Tibial nerve (tissue), 4 donors: ENCODE data around the gene RGS9. TPM values are rescaled to one million over a fixed set of nuclear protein-coding genes. Genes with fewer than 3 reads are reported as not detected.

Experiments
- DNase-seq, 2 donors: peaks; one replicate each; pipeline ENCODE4 v3.0.0-alpha.2; 2019; ENCODE audit warnings: low spot score in 2 of 2
- H3K27ac ChIP-seq, 4 donors: fragments of 200-600 bp; sonication (generic) in 3 of 4; one replicate each; pipeline ENCODE4 v1.5.1; 2017 to 2019; ENCODE audit warnings: mild to moderate bottlenecking in 1 of 4
- H3K27me3 ChIP-seq, 2 donors: fragments of 200-600 bp; sonication (generic) in 1 of 2; one replicate each; pipeline versions ENCODE4 v1.5.1 to v1.6.0; 2017 to 2019
- H3K36me3 ChIP-seq, 3 donors: fragments of 200-600 bp; sonication (generic); one replicate each; pipeline ENCODE4 v1.5.1; 2018 to 2019
- H3K4me1 ChIP-seq, 4 donors: fragments of 200-600 bp; sonication (generic) in 3 of 4; one replicate each; pipeline ENCODE4 v1.5.1; 2017 to 2019
- H3K4me3 ChIP-seq, 4 donors: fragments of 200-600 bp; sonication (generic) in 3 of 4; one replicate each; pipeline ENCODE4 v1.5.1; 2017 to 2019; ENCODE audit warnings: mild to moderate bottlenecking in 1 of 4, moderate library complexity in 1 of 4
- H3K9me3 ChIP-seq, 4 donors: fragments of 200-600 bp; sonication (generic) in 3 of 4; one replicate each; pipeline ENCODE4 v1.5.1; 2017 to 2019
- EP300 ChIP-seq, 2 donors: sonication (generic); formaldehyde crosslinking; IDR thresholded peaks; one replicate each; pipeline ENCODE4 v1.6.1; 2017; ENCODE audit warnings: antibody characterized with exemption in 2 of 2, mild to moderate bottlenecking in 1 of 2
- POLR2A ChIP-seq, 2 donors: fragments of 450-650 bp; IDR thresholded peaks; one replicate each; pipeline ENCODE4 v1.6.1; 2017; ENCODE audit warnings: antibody characterized with exemption in 2 of 2, mild to moderate bottlenecking in 2 of 2, moderate library complexity in 2 of 2
- WGBS, 2 donors: methylation state at CpG; one replicate each; pipeline ENCODE4 v1.1.5; 2018; 5-methylcytosine and 5-hydroxymethylcytosine counted together
- total RNA-seq, 4 donors: library from RNA; depleted of rRNA; stranded (reverse); fragments of >200 nt; gene quantifications; one replicate each; pipeline ENCODE4 v1.1.0, GENCODE V29; 2016
- TF ChIP-seq, protein P1 (sequence below), 5 experiments: fragments of 200-600 bp in 3 of 5; fragments of 450-650 bp in 2 of 5; sonication (generic) in 3 of 5; IDR thresholded peaks; one replicate each; pipeline ENCODE4 v1.5.1; 2016 to 2019; ENCODE audit warnings: antibody characterized with exemption in 5 of 5, mild to moderate bottlenecking in 3 of 5, moderate library complexity in 2 of 5

The RGS9 gene
- total RNA-seq, 4 donors from 2014 or later: 10.7 to 15.3 (median 11.3) TPM

DNA sequence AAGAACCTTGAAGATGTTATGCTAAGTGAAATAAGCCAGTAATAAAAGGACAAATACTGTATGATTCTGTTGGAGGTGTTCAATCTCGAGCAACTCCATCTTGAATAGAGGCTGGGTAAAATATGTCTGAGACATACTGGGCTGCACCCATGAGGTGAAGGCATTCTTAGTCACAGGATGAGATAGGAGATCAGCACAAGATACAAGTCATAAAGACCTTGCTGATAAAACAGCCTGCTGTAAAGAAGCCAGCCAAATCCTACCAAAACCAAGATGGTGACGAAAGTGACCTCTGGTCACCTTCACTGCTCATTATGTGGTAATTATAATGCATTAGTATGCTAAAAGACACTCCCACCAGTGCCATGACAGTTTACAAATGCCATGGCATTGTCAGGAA, 98.1 kb downstream of the RGS9 start:
- no peak overlapping the region for H3K27ac ChIP-seq
- H3K4me3 ChIP-seq: no peak overlapping the region
- no peaks in the 10 kb centered on the region for H3K4me1 ChIP-seq
- 91 to 93% methylated on average over 2 of the region's 2 CpGs for WGBS, 2 donors
- TF ChIP-seq EP300 (IDR thresholded peaks at IDR 0.05) (no peak), POLR2A (IDR thresholded peaks at IDR 0.05) (no peak)
- TF ChIP-seq, protein P1, sequence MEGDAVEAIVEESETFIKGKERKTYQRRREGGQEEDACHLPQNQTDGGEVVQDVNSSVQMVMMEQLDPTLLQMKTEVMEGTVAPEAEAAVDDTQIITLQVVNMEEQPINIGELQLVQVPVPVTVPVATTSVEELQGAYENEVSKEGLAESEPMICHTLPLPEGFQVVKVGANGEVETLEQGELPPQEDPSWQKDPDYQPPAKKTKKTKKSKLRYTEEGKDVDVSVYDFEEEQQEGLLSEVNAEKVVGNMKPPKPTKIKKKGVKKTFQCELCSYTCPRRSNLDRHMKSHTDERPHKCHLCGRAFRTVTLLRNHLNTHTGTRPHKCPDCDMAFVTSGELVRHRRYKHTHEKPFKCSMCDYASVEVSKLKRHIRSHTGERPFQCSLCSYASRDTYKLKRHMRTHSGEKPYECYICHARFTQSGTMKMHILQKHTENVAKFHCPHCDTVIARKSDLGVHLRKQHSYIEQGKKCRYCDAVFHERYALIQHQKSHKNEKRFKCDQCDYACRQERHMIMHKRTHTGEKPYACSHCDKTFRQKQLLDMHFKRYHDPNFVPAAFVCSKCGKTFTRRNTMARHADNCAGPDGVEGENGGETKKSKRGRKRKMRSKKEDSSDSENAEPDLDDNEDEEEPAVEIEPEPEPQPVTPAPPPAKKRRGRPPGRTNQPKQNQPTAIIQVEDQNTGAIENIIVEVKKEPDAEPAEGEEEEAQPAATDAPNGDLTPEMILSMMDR (IDR thresholded peaks at IDR 0.05): no peak
- no peak for DNase-seq
- peaks cover 0 to 10% (median 3%) of the 10 kb centered on the region in 4 donors for H3K9me3 ChIP-seq
- H3K36me3 ChIP-seq: no peaks in the 10 kb centered on the region
- H3K27me3 ChIP-seq: peaks cover 0 to 10% of the 10 kb centered on the region in 2 donors

DNA sequence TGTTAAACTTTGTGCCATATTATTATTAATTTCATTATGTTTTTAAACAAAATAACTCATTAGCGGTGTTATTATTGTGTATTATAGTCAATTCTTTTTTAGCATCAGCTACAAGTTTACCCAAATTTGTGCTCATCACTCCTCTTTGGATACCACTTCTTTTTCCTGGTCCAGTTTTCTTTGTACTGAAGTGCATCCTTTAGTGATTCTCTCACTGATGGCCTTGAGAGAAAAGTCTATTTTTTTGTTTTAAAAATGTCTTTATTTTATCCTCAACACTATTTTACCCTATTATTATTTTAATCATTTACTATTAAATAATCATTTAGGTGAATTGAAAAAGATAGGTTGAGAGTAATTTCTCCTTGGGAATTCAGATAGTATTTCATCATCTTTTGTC, 99.2 kb downstream of the RGS9 start:
- no peaks in the 10 kb centered on the region for H3K4me1 ChIP-seq
- peaks cover 0 to 10% of the 10 kb centered on the region in 2 donors for H3K27me3 ChIP-seq
- no peak overlapping the region for H3K27ac ChIP-seq
- no peak overlapping the region for H3K4me3 ChIP-seq
- DNase-seq: no peak
- H3K9me3 ChIP-seq: peaks cover 0 to 10% (median 3%) of the 10 kb centered on the region in 4 donors
- no peaks in the 10 kb centered on the region for H3K36me3 ChIP-seq
- TF ChIP-seq EP300 (IDR thresholded peaks at IDR 0.05) (no peak), POLR2A (IDR thresholded peaks at IDR 0.05) (no peak)
- TF ChIP-seq, protein P1 (IDR thresholded peaks at IDR 0.05): no peak
- WGBS, 2 donors: 91 to 98% methylated on average over 1 of the region's 1 CpG

- H3K4me3 ChIP-seq: no peak overlapping the region
- no peaks in the 10 kb centered on the region for H3K4me1 ChIP-seq
- no peak for DNase-seq
- H3K9me3 ChIP-seq: no peaks in the 10 kb centered on the region
- no peak overlapping the region for H3K27ac ChIP-seq
- TF ChIP-seq, protein P1 (IDR thresholded peaks at IDR 0.05): no peak
- TF ChIP-seq POLR2A (IDR thresholded peaks at IDR 0.05) (no peak), EP300 (IDR thresholded peaks at IDR 0.05) (no peak)
- H3K27me3 ChIP-seq: no peaks in the 10 kb centered on the region
- WGBS, 2 donors: 44 to 48% methylated on average over 7 to 9 of the region's 9 CpGs
- H3K36me3 ChIP-seq: no peaks in the 10 kb centered on the region
These were observed 106.9 kb downstream of the RGS9 start for GRCh38 chr17:65243838-65244625.

DNA sequence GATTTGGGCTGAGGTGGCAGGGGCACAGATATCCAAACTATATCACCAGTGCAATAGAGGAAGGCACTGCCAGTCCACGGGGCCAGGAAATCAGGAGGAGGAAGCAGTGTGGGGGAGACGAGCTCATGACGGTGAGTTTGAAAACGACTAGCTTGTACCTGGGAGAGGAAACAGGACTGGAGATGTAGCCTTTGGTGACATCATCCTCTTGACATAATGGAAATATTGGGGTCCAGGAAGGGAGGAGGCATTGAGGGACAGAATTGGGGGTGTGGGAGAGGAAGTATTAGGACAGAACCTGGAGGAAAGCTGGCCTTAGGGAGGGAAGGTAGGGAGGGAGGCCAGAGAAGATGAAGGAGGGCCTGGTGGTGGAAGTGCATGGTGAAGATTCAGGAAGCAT, 109.1 kb downstream of the RGS9 start:
- Histone ChIP-seq H3K27me3 (no peaks in the 10 kb centered on the region), H3K36me3 (no peaks in the 10 kb centered on the region), H3K4me1 (no peaks in the 10 kb centered on the region), H3K9me3 (no peaks in the 10 kb centered on the region), H3K4me3 (no peak overlapping the region), H3K27ac (no peak overlapping the region)
- no peak for DNase-seq
- WGBS, 2 donors: 75% methylated on average over 4 of the region's 4 CpGs
- TF ChIP-seq POLR2A (IDR thresholded peaks at IDR 0.05): no peak
- no peak for TF ChIP-seq EP300 (IDR thresholded peaks at IDR 0.05)
- TF ChIP-seq, protein P1 (IDR thresholded peaks at IDR 0.05): no peak

GRCh38 chr17:65249774-65250173, 112.6 kb downstream of the RGS9 start:
- H3K4me3 ChIP-seq: no peak overlapping the region
- no peaks in the 10 kb centered on the region for H3K27me3 ChIP-seq
- no peaks in the 10 kb centered on the region for H3K36me3 ChIP-seq
- TF ChIP-seq EP300 (IDR thresholded peaks at IDR 0.05): no peak
- TF ChIP-seq, protein P1 (IDR thresholded peaks at IDR 0.05): no peak
- TF ChIP-seq POLR2A (IDR thresholded peaks at IDR 0.05): no peak
- H3K27ac ChIP-seq: no peak overlapping the region
- H3K4me1 ChIP-seq: no peaks in the 10 kb centered on the region
- no peak for DNase-seq
- no peaks in the 10 kb centered on the region for H3K9me3 ChIP-seq
- WGBS, 2 donors: 84 to 89% methylated on average over 2 of the region's 2 CpGs
